A673 (cell line): Measurements from ENCODE around the gene OBP2A. TPM values are rescaled to one million over a fixed set of nuclear protein-coding genes. Genes with fewer than 3 reads are reported as not detected.

Source experiments
- BruUV-seq: library from RNA; stranded (reverse); fragments of 400-500 nt; replicated peaks from 2 replicates; lab custom pipeline; 2021; lab: Mats Ljungman, UMichigan
- CTCF ChIA-PET: fragments of 300-600 bp; sonication (Branson Sonifier 250); formaldehyde crosslinking; loops from one replicate; lab custom pipeline; 2022; ENCODE audit warnings: antibody characterized with exemption; lab: Charles Lee
- POLR2A ChIA-PET: fragments of 300-600 bp; sonication (Branson Sonifier 250); formaldehyde crosslinking; loops from one replicate; lab custom pipeline; 2022; ENCODE audit warnings: antibody characterized with exemption; ENCODE audit not compliant: low non-redundant PET; lab: Charles Lee
- DNase-seq: peaks from one replicate; pipeline ENCODE4 v3.0.0-alpha.2; 2015; ENCODE audit warnings: low spot score
- H3K27ac ChIP-seq: fragments of 200-600 bp; sonication (generic); 2 replicates; pipeline ENCODE4 v1.5.1; 2016; ENCODE audit warnings: mixed run types, low read depth, mild to moderate bottlenecking, mixed read lengths, antibody characterized with exemption, low read length; ENCODE audit not compliant: poor library complexity, severe bottlenecking
- H3K27me3 ChIP-seq: fragments of 200-600 bp; sonication (generic); replicated peaks from 2 replicates; pipeline ENCODE4 v1.6.1; 2017; ENCODE audit warnings: mixed run types, low read depth, mild to moderate bottlenecking, mixed read lengths, antibody characterized with exemption, low read length; ENCODE audit not compliant: insufficient read depth, poor library complexity
- H3K36me3 ChIP-seq: fragments of 200-600 bp; sonication (generic); 2 replicates; pipeline ENCODE4 v1.6.1; 2016; ENCODE audit warnings: mixed run types, mild to moderate bottlenecking, mixed read lengths, antibody characterized with exemption, low read length; ENCODE audit not compliant: insufficient read depth, poor library complexity, severe bottlenecking
- H3K4me1 ChIP-seq: fragments of 200-600 bp; sonication (generic); 2 replicates; pipeline ENCODE4 v1.6.1; 2017; ENCODE audit warnings: mixed run types, mild to moderate bottlenecking, mixed read lengths, antibody characterized with exemption, low read length; ENCODE audit not compliant: insufficient read depth, poor library complexity, severe bottlenecking
- H3K4me3 ChIP-seq: fragments of 200-600 bp; sonication (generic); 2 replicates; pipeline ENCODE4 v1.5.1; 2016; ENCODE audit warnings: low read depth, mixed run types, mild to moderate bottlenecking, mixed read lengths, low read length; ENCODE audit not compliant: poor library complexity, severe bottlenecking
- H3K9me3 ChIP-seq: fragments of 200-600 bp; sonication (generic); 2 replicates; pipeline ENCODE4 v1.6.1; 2016; ENCODE audit warnings: mixed run types, low read depth, mild to moderate bottlenecking, mixed read lengths, antibody characterized with exemption, low read length; ENCODE audit not compliant: poor library complexity, severe bottlenecking
- CTCF ChIP-seq: fragments of 300-800, 200-600 bp; sonication (generic); conservative IDR thresholded peaks from 2 replicates; pipeline ENCODE4 v1.5.1; 2017; ENCODE audit warnings: low read depth, mild to moderate bottlenecking, antibody characterized with exemption, low read length, moderate library complexity, mixed read lengths
- EZH2 ChIP-seq: fragments of 200-600 bp; sonication (generic); IDR thresholded peaks from 2 replicates; pipeline ENCODE4 v1.6.1; 2017; ENCODE audit warnings: borderline replicate concordance, low read depth, mild to moderate bottlenecking, mixed read lengths, antibody characterized with exemption, low read length; ENCODE audit not compliant: poor library complexity, severe bottlenecking
- intact Hi-C: fragments of 100-400 bp; cut with micrococcal nuclease; formaldehyde crosslinking; loops from one replicate; pipeline ENCODE4 v1.10.0; 2022; ENCODE audit not compliant: unreplicated experiment
- total RNA-seq: library from RNA; stranded (reverse); gene quantifications from 2 replicates; pipeline ENCODE4 v1.2.3, GENCODE V29; 2021

The OBP2A gene
- total RNA-seq, 1 experiment from 2014 or later = not detected

GRCh38 chr9:135572233-135572632 lies 26.3 kb downstream of the OBP2A start:
- Histone ChIP-seq H3K36me3 (no peaks in the 10 kb centered on the region), H3K27ac (no peak overlapping the region), H3K9me3 (peaks cover 6% of the 10 kb centered on the region), H3K4me1 (no peaks in the 10 kb centered on the region), H3K4me3 (no peak overlapping the region), H3K27me3 (peaks cover 35% of the 10 kb centered on the region)
- intact Hi-C loops = no loop called here
- CTCF ChIA-PET = no interaction called here
- DNase-seq = no peak
- no peak for TF ChIP-seq EZH2
- no peak for TF ChIP-seq CTCF
- BruUV-seq = no TSS peak
- POLR2A ChIA-PET = no interaction called here

- CTCF ChIA-PET = no interaction called here
- POLR2A ChIA-PET = no interaction called here
- H3K27me3 ChIP-seq = peaks cover 28% of the 10 kb centered on the region
- peaks cover 6% of the 10 kb centered on the region for H3K9me3 ChIP-seq
- intact Hi-C loops = no loop called here
- no peak overlapping the region for H3K27ac ChIP-seq
- no peak overlapping the region for H3K4me3 ChIP-seq
- DNase-seq = no peak
- H3K4me1 ChIP-seq = no peaks in the 10 kb centered on the region
- TF ChIP-seq CTCF (no peak), EZH2 (no peak)
- BruUV-seq = no TSS peak
- no peaks in the 10 kb centered on the region for H3K36me3 ChIP-seq
Measured at GRCh38 chr9:135573124-135573523, 27.2 kb downstream of the OBP2A start.

- TF ChIP-seq EZH2 (no peak), CTCF (no peak)
- CTCF ChIA-PET = no interaction called here
- intact Hi-C loops = no loop called here
- Histone ChIP-seq H3K36me3 (no peaks in the 10 kb centered on the region), H3K27me3 (peaks cover 16% of the 10 kb centered on the region), H3K9me3 (peaks cover 1% of the 10 kb centered on the region), H3K4me1 (no peaks in the 10 kb centered on the region), H3K27ac (no peak overlapping the region), H3K4me3 (no peak overlapping the region)
- no peak for DNase-seq
- no TSS peak for BruUV-seq
- POLR2A ChIA-PET = no interaction called here
Measured at GRCh38 chr9:135574331-135574730, 28.4 kb downstream of the OBP2A start.
